Panc1 (cell line): ENCODE data around the gene GUK1. TPM values are rescaled to one million over a fixed set of nuclear protein-coding genes. Genes with fewer than 3 reads are reported as not detected.

Experiments used
- ATAC-seq: fragments of 200-7000 bp; cut with Tn5 transposase; 2 replicates; pipeline ENCODE4 v1.9.1; 2020; ENCODE audit warnings: mild to moderate bottlenecking, moderate library complexity
- BruUV-seq: library from RNA; stranded (reverse); fragments of 400-500 nt; replicated peaks from 2 replicates; lab custom pipeline; 2021; lab: Mats Ljungman, UMichigan
- CTCF ChIA-PET: fragments of 300-600 bp; sonication (Branson Sonifier 250); formaldehyde crosslinking; loops from one replicate; lab custom pipeline; 2022; ENCODE audit warnings: antibody characterized with exemption; lab: Charles Lee
- POLR2A ChIA-PET: fragments of 300-600 bp; sonication (Branson Sonifier 250); formaldehyde crosslinking; loops from one replicate; lab custom pipeline; 2022; ENCODE audit warnings: antibody characterized with exemption; lab: Charles Lee
- DNase-seq: peaks from one replicate; pipeline ENCODE4 v3.0.0-alpha.2; 2010; ENCODE audit warnings: low read depth, low spot score
- H3K27ac ChIP-seq: 2 replicates; pipeline ENCODE4 v1.5.1; 2011; ENCODE audit warnings: mild to moderate bottlenecking, low read length, inconsistent platforms
- H3K27me3 ChIP-seq: fragments of 200-500 bp; sonication (Bioruptor generic); 2 replicates; pipeline ENCODE4 v1.6.0; 2014; ENCODE audit warnings: low read length, inconsistent platforms; ENCODE audit not compliant: control insufficient read depth, insufficient read depth
- H3K36me3 ChIP-seq: fragments of 200-500 bp; sonication (Bioruptor generic); 2 replicates; pipeline ENCODE4 v1.5.1; 2014; ENCODE audit warnings: inconsistent platforms, mild to moderate bottlenecking, low read length, moderate library complexity; ENCODE audit not compliant: control insufficient read depth, insufficient read depth
- H3K4me1 ChIP-seq: 2 replicates; pipeline ENCODE4 v1.5.1; 2011; ENCODE audit warnings: inconsistent platforms, mild to moderate bottlenecking, low read length, moderate library complexity; ENCODE audit not compliant: control insufficient read depth, insufficient read depth
- H3K4me3 ChIP-seq, 2 experiments: 2 replicates each; pipeline ENCODE4 v1.5.1; 2011 to 2012; ENCODE audit warnings: low read depth in 2 of 2, low read length in 2 of 2, mild to moderate bottlenecking in 2 of 2, inconsistent platforms in 1 of 2, moderate library complexity in 1 of 2
- H3K9me3 ChIP-seq: fragments of 200-500 bp; sonication (Bioruptor generic); 2 replicates; pipeline ENCODE4 v1.5.1; 2014; ENCODE audit warnings: low read depth, mild to moderate bottlenecking, inconsistent platforms, low read length, moderate library complexity; ENCODE audit not compliant: control insufficient read depth, insufficient read depth
- CTCF ChIP-seq: fragments of 450-650 bp; IDR thresholded peaks from 2 replicates; pipeline ENCODE4 v1.5.1; 2017; ENCODE audit warnings: mild to moderate bottlenecking
- REST ChIP-seq, 2 experiments: IDR thresholded peaks; 2 replicates each; pipeline ENCODE4 v1.6.1; 2011 to 2012; ENCODE audit warnings: low read depth in 2 of 2, control low read depth in 1 of 2, low read length in 1 of 2, mild to moderate bottlenecking in 1 of 2, moderate library complexity in 1 of 2; ENCODE audit not compliant: insufficient read depth in 1 of 2
- SIN3A ChIP-seq: IDR thresholded peaks from 2 replicates; pipeline ENCODE4 v1.6.1; 2012; ENCODE audit warnings: low read depth, mild to moderate bottlenecking, low read length, moderate library complexity, borderline replicate concordance; ENCODE audit not compliant: insufficient read depth
- TCF7L2 ChIP-seq: IDR thresholded peaks from 2 replicates; pipeline ENCODE4 v1.6.1; 2011; ENCODE audit warnings: mild to moderate bottlenecking, low read depth, low read length, inconsistent platforms
- in situ Hi-C: cut with HindIII; loops from 2 replicates; pipeline ENCODE4 v1.10.0; 2016; ENCODE audit warnings: low sequenced_read_pairs, low pct_unique_long_range_greater_than_20kb
- intact Hi-C: fragments of 100-400 bp; cut with micrococcal nuclease; formaldehyde crosslinking; loops from one replicate; pipeline ENCODE4 v1.10.0; 2022; ENCODE audit not compliant: unreplicated experiment
- total RNA-seq: library from RNA; stranded (reverse); gene quantifications from one replicate; pipeline ENCODE4 v1.2.1, GENCODE V29; 2021; ENCODE audit not compliant: unreplicated experiment

The GUK1 gene
- total RNA-seq, 1 experiment from 2014 or later = 188 TPM

GRCh38 chr1:228144193-228144992, 4.3 kb downstream of the GUK1 start:
- in situ Hi-C loops = no loop called here
- POLR2A ChIA-PET = no interaction called here

GRCh38 chr1:228144993-228145343, 4.9 kb downstream of the GUK1 start:
- ATAC-seq (no peak), DNase-seq (no peak)
- Histone ChIP-seq H3K36me3 (peaks cover 3% of the 10 kb centered on the region; the same call in 1 of the 2 replicates), H3K27me3 (no peaks in the 10 kb centered on the region), H3K27ac (no peak overlapping the region), H3K4me3 (no peak overlapping the region), H3K4me1 (peaks cover 32% of the 10 kb centered on the region), H3K9me3 (no peaks in the 10 kb centered on the region)
- no peak for TF ChIP-seq SIN3A
- BruUV-seq = no TSS peak
- intact Hi-C loops = no loop called here
- in situ Hi-C loops = no loop called here
- ChIA-PET POLR2A (no interaction called here), CTCF (interaction anchor here (0.5 kb wide), 1 partner anchor 21 kb away, joined by 7 read pairs; the partner anchor contains the start of gene IBA57)

More at GRCh38 chr1:228144193-228144992, 4.3 kb downstream of the GUK1 start:
- peaks cover 3% of the 10 kb centered on the region; the same call in 1 of the 2 replicates for H3K36me3 ChIP-seq
- H3K27ac ChIP-seq = no peak overlapping the region
- CTCF ChIA-PET = interaction anchor here (0.5 kb wide), 1 partner anchor 21 kb away, joined by 7 read pairs; the partner anchor contains the start of gene IBA57
- intact Hi-C loops = no loop called here
- ATAC-seq = no peak
- H3K4me1 ChIP-seq = peaks cover 27% of the 10 kb centered on the region
- no TSS peak for BruUV-seq
- TF ChIP-seq CTCF = no peak
- TF ChIP-seq REST (IDR thresholded peaks at IDR 0.05; ENCODE audit: insufficient read depth in 1 of 2, low read depth in 2 of 2, low read length in 1 of 2) = no peak
- TF ChIP-seq TCF7L2 = no peak
- DNase-seq = no peak
- no peaks in the 10 kb centered on the region for H3K9me3 ChIP-seq
- H3K27me3 ChIP-seq = no peaks in the 10 kb centered on the region
- no peak overlapping the region for H3K4me3 ChIP-seq
